ENCODE data around the gene IGF1R. TPM values are rescaled to one million over a fixed set of nuclear protein-coding genes. Genes with fewer than 3 reads are reported as not detected.

IGF1R gene
- polyA plus RNA-seq, 1 experiment = 36.2 TPM

- Histone ChIP-seq H3K27me3 (ENCODE audit: control insufficient read depth, insufficient read depth, low read length) (no peaks in the 10 kb centered on the region), H3K4me3 (ENCODE audit: low read depth, low read length) (no peak overlapping the region), H3K36me3 (ENCODE audit: control insufficient read depth, insufficient read depth, low read length) (no peaks in the 10 kb centered on the region)
- no peak for TF ChIP-seq CTCF (IDR thresholded peaks at IDR 0.05; ENCODE audit: insufficient read depth, low read depth, low read length)
- DNase-seq (ENCODE audit: low read depth) = no peak
- ChIA-PET POLR2A (no interaction called here), CTCF (no interaction called here)
These were observed 83.5 kb downstream of the IGF1R start for GRCh38 chr15:98731712-98732450.

GRCh38 chr15:98733098-98733497, 84.8 kb downstream of the IGF1R start:
- Histone ChIP-seq H3K36me3 (ENCODE audit: control insufficient read depth, insufficient read depth, low read length) (no peaks in the 10 kb centered on the region), H3K4me3 (ENCODE audit: low read depth, low read length) (no peak overlapping the region), H3K27me3 (ENCODE audit: control insufficient read depth, insufficient read depth, low read length) (no peaks in the 10 kb centered on the region)
- POLR2A ChIA-PET = no interaction called here
- DNase-seq (ENCODE audit: low read depth) = no peak
- TF ChIP-seq CTCF (IDR thresholded peaks at IDR 0.05; ENCODE audit: insufficient read depth, low read depth, low read length) = no peak
- CTCF ChIA-PET = no interaction called here

GRCh38 chr15:98734466-98735199, 86.3 kb downstream of the IGF1R start:
- ChIA-PET CTCF (no interaction called here), POLR2A (no interaction called here)
- Histone ChIP-seq H3K4me3 (ENCODE audit: low read depth, low read length) (no peak overlapping the region), H3K27me3 (ENCODE audit: control insufficient read depth, insufficient read depth, low read length) (no peaks in the 10 kb centered on the region), H3K36me3 (ENCODE audit: control insufficient read depth, insufficient read depth, low read length) (no peaks in the 10 kb centered on the region)
- DNase-seq (ENCODE audit: low read depth) = no peak
- no peak for TF ChIP-seq CTCF (IDR thresholded peaks at IDR 0.05; ENCODE audit: insufficient read depth, low read depth, low read length)

- ChIA-PET POLR2A (no interaction called here), CTCF (no interaction called here)
- H3K4me3 ChIP-seq (ENCODE audit: low read depth, low read length) = no peak overlapping the region
- TF ChIP-seq CTCF (IDR thresholded peaks at IDR 0.05; ENCODE audit: insufficient read depth, low read depth, low read length) = no peak
- DNase-seq (ENCODE audit: low read depth) = no peak
- no peaks in the 10 kb centered on the region for H3K27me3 ChIP-seq (ENCODE audit: control insufficient read depth, insufficient read depth, low read length)
- H3K36me3 ChIP-seq (ENCODE audit: control insufficient read depth, insufficient read depth, low read length) = no peaks in the 10 kb centered on the region
These were observed 87.0 kb downstream of the IGF1R start for GRCh38 chr15:98735304-98735703.

GRCh38 chr15:98735895-98736617, 87.7 kb downstream of the IGF1R start:
- no peak for TF ChIP-seq CTCF (IDR thresholded peaks at IDR 0.05; ENCODE audit: insufficient read depth, low read depth, low read length)
- Histone ChIP-seq H3K36me3 (ENCODE audit: control insufficient read depth, insufficient read depth, low read length) (no peaks in the 10 kb centered on the region), H3K27me3 (ENCODE audit: control insufficient read depth, insufficient read depth, low read length) (no peaks in the 10 kb centered on the region), H3K4me3 (ENCODE audit: low read depth, low read length) (no peak overlapping the region)
- DNase-seq (ENCODE audit: low read depth) = no peak
- ChIA-PET CTCF (no interaction called here), POLR2A (no interaction called here)
